ENCODE results near the gene HMGCLL1.

- TF ChIP-seq POLR2A (IDR thresholded peaks at IDR 0.05) (no peak), CTCF (IDR thresholded peaks at IDR 0.05) (no peak)
Measured at GRCh38 chr6:55530931-55531330, 48.1 kb downstream of the HMGCLL1 start.
